HG02642 (cell line): Measurements from ENCODE around the gene CSNK1E.
"Not testable (repeated sequence)": the region's sequence is repeated elsewhere in the genome, so short reads cannot be mapped to it uniquely, and the experiment has no call there.

Experiments
- ATAC-seq: cut with Tn5 transposase; IDR thresholded peaks from one replicate; pipeline ENCODE4 v1.9.1; 2021; ENCODE audit warnings: mild to moderate bottlenecking; ENCODE audit not compliant: unreplicated experiment, poor library complexity

The CSNK1E gene

GRCh38 chr22:38317122-38317994, at the start of gene CSNK1E:
Gene CSNK1E (minus strand): TSS chr22:38317433. CDS start chr22:38314157, 3,276 bp downstream.
- ATAC-seq = peak; percentile 51

DNA sequence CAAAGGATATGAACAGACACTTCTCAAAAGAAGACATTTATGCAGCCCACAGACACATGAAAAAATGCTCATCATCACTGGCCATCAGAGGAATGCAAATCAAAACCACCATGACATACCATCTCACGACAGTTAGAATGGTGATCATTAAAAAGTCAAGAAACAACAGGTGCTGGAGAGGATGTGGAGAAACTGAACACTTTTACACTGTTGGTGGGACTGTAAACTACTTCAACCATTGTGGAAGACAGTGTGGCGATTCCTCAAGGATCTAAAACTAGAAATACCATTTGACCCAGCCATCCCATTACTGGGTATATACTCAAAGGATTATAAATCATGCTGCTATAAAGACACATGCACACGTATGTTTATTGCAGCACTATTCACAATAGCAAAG, 48.6 kb upstream of the CSNK1E start:
- not testable (repeated sequence) for ATAC-seq

- ATAC-seq = not testable (repeated sequence)
These were observed 47.9 kb upstream of the CSNK1E start for GRCh38 chr22:38365174-38365573.

DNA sequence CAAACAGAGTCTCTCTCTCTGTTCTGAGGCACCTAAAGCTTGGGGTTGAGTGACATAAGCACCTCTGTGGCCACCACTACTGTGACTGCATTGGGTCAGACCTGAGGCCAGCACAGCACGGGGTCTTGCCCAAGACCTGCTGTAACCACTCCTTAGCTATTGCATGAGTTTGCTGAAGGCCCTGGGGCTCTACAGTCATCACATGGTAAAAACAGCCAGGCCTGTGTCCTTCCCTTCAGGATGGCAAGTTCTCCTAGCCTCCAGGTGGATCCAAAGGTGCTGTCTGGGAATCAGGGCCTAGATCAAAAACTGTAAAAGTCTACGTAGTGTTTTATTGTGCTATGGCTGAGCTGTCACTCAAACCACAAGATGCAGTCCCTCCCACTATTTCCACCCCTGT, 43.3 kb upstream of the CSNK1E start:
- not testable (repeated sequence) for ATAC-seq

DNA sequence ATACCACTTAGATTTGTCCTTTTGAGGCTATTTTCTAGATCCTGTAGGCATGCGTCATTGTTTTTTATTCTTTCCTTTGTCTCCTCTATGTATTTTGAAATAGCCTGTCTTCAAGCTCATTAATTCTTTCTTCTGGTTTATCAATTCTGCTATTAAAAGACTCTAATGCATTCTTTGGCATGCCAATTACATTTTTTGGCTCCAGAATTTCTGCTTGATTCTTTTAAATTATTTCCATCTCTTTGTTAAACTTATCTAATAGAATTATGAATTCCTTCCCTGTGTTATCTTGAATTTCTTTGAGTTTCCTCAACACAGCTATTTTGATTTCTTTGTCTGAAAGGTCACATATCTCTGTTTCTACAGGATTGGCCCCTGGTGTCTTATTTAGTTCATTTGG, 42.6 kb upstream of the CSNK1E start:
- ATAC-seq = not testable (repeated sequence)

GRCh38 chr22:38357971-38358370, 40.7 kb upstream of the CSNK1E start:
- ATAC-seq = not testable (repeated sequence)

GRCh38 chr22:38355275-38355674, 38.0 kb upstream of the CSNK1E start:
- no peak for ATAC-seq

GRCh38 chr22:38353701-38354100, 36.5 kb upstream of the CSNK1E start:
- no peak for ATAC-seq

- peak; percentile 78 for ATAC-seq
These were observed 36.0 kb upstream of the CSNK1E start for GRCh38 chr22:38353142-38353629.

DNA sequence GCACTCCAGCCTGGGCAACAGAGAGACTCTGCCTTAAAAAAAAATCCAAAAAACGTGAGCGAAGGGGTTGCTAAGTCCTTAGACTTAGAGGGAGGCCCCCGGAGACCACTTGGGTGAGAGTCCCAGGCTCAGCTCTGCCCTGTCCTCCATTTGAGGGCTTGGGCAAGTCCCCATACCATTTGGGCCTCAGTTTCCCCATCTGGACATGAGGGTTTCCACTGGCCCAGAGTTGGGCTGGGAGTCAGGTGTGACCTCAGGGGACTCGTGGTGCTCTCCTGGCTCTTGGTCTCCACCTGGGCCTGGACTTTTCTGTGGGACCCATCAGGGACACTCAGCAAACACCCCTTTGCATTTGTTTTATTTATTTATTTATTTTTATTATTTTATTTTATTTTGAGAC, 35.2 kb upstream of the CSNK1E start:
- no peak for ATAC-seq

DNA sequence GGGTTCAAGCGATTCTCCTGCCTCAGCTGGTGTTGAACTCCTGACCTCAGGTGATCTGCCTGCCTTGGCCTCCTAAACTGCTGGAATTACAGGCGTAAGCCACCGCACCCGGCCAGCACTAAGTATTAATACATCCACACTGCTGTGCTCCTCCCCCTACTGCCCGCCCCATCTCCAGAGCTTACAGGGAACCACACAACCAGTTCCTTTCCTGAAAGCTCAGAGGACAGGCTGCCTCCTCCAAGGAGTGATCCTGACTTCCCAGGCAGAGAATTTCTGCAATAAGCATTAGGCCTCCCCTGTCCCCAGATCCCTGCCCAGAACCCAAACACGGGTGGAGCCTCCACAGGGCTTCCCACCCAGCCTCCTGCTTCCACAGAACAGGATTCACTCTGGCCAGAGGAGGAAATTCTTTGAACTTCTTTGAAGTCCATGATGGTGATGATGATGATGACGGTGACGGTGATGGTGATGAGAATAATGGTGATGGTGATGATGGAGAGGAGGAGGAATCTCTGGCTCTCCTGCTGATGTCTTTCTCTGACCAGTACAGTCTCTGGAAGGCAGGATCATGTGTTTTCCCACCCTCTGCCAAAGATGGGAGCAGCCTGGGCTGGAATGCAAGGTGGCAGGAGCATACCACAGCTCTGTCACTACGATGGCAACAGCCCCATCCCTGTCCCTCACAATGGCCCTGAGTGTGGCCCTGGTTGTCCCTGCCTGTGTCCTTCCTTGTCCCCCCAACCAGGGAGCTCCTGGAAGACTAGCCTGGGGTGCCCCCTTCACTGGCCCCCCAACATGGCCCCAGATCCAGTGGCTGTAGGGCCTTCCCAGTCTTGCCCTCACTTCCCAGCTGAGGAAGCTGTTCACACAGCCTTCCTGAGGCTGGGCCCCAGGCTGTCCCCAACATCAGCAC, 33.5 kb upstream of the CSNK1E start:
- ATAC-seq = no peak

GRCh38 chr22:38348751-38349496, 31.7 kb upstream of the CSNK1E start:
- ATAC-seq = no peak

GRCh38 chr22:38347944-38348750, 30.9 kb upstream of the CSNK1E start:
- no peak for ATAC-seq

GRCh38 chr22:38347181-38347943, 30.1 kb upstream of the CSNK1E start:
- no peak for ATAC-seq

DNA sequence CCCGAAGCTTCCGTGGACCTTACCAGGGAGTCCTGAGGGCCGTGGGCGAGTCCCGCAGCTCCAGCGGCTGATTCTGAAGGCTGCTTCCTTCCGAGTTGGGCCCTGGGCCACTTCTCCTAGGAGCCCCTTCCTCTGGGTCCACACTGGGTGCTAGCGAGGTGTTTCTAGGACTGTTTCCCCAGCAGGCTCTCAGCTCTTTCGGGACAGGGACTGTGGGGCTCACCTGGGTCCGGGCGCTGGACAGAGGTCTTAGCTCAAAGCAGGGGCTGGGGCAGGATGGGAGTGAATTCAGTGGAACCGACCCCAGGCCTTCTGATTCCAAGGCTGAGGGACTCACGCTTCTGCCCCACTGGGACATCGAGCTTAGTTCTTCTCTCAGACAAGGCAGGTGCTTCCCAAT, 29.3 kb upstream of the CSNK1E start:
- no peak for ATAC-seq

GRCh38 chr22:38345782-38346181, 28.5 kb upstream of the CSNK1E start:
- no peak for ATAC-seq

DNA sequence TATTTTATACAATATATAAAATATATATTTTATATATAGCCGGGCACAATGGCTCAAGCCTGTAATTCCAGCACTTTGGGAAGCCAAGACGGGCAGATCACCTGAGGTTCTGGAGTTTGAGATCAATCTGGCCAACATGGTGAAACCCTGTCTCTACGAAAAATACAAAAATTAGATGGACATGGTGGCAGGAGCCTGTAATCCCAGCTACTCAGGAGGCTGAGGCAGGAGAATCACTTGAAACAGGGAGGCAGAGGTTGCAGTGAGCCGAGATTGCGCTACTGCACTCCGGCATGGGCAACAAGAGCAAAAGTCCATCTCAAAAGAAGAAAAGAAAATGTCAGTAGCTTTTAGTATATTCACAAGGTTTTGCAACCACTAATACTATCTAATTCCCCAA, 22.7 kb upstream of the CSNK1E start:
- ATAC-seq = not testable (repeated sequence)

DNA sequence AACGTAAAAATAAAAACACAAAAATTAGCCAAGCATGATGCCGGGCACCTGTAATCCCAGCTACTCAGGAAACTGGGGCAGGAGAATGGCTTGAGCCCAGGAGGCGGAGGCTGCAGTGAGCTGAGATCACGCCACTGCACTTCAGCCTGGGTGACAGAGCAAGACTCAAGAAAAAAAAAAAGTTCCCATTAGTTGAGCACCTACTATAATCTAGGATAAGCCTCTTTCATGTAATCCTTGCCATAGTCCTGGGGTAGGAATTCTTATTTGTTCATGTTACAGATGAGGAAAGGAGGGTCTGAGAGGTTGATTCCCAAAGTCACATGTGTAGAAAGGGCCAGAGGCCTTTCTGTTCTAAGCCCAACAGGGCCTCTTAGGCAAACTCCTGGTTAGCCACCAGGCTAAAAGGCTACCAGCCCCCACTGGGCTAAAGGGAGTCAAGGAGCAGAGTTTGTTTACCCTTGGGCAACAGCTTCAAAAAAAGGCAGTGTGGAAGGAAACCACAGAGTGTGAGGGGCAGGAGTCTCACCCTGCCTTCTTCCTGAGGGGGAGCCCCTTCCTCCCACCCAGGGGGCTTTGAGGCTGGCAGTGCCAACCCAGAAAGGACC, 21.6 kb upstream of the CSNK1E start:
- ATAC-seq = no peak
